HG02623 (cell line): ENCODE results near the gene RSAD2.
"Not testable (repeated sequence)": the region's sequence is repeated elsewhere in the genome, so short reads cannot be mapped to it uniquely, and the experiment has no call there.

Experiments used
- ATAC-seq: cut with Tn5 transposase; IDR thresholded peaks from one replicate; pipeline ENCODE4 v1.9.1; 2021; ENCODE audit warnings: moderate library complexity; ENCODE audit not compliant: unreplicated experiment

The RSAD2 gene

GRCh38 chr2:6923319-6923718, 45.7 kb downstream of the RSAD2 start:
- ATAC-seq = no peak

GRCh38 chr2:6924101-6924923, 46.7 kb downstream of the RSAD2 start:
- ATAC-seq = no peak

- no peak for ATAC-seq
Observed at GRCh38 chr2:6924924-6925409, 47.4 kb downstream of the RSAD2 start.

GRCh38 chr2:6926071-6926732, 48.6 kb downstream of the RSAD2 start:
- ATAC-seq = no peak

- ATAC-seq = no peak
Observed at GRCh38 chr2:6927186-6927585, 49.6 kb downstream of the RSAD2 start.

- no peak for ATAC-seq
Observed at GRCh38 chr2:6927753-6928152, 50.2 kb downstream of the RSAD2 start.

GRCh38 chr2:6928452-6928851, 50.9 kb downstream of the RSAD2 start:
- ATAC-seq = no peak

- ATAC-seq = no peak
Observed at GRCh38 chr2:6929196-6929819, 51.7 kb downstream of the RSAD2 start.

GRCh38 chr2:6930923-6931647, 53.5 kb downstream of the RSAD2 start:
- no peak for ATAC-seq

- ATAC-seq = no peak
Observed at GRCh38 chr2:6931753-6932152, 54.2 kb downstream of the RSAD2 start.

GRCh38 chr2:6932206-6932605, 54.6 kb downstream of the RSAD2 start:
- no peak for ATAC-seq

GRCh38 chr2:6932828-6933227, 55.3 kb downstream of the RSAD2 start:
- ATAC-seq = no peak

- no peak for ATAC-seq
Observed at GRCh38 chr2:6933911-6934310, 56.3 kb downstream of the RSAD2 start.

GRCh38 chr2:6934345-6934744, 56.8 kb downstream of the RSAD2 start:
- ATAC-seq = no peak

GRCh38 chr2:6934758-6935651, 57.4 kb downstream of the RSAD2 start:
- ATAC-seq = no peak

- ATAC-seq = not testable (repeated sequence)
Observed at GRCh38 chr2:6935652-6936020, 58.1 kb downstream of the RSAD2 start.

GRCh38 chr2:6937157-6937556, 59.6 kb downstream of the RSAD2 start:
- ATAC-seq = no peak

GRCh38 chr2:6937582-6937981, 60.0 kb downstream of the RSAD2 start:
- ATAC-seq = no peak

- ATAC-seq = no peak
Observed at GRCh38 chr2:6939071-6939470, 61.5 kb downstream of the RSAD2 start.

GRCh38 chr2:6940820-6941219, 63.2 kb downstream of the RSAD2 start:
- ATAC-seq = no peak
